GM23338 (cell line): Measurements from ENCODE around the gene ARMC8. TPM values are rescaled to one million over a fixed set of nuclear protein-coding genes. Genes with fewer than 3 reads are reported as not detected.

ENCODE experiments used
- ATAC-seq: fragments of 200-7000 bp; cut with Tn5 transposase; 3 replicates; pipeline ENCODE4 v1.9.1; 2020
- DNase-seq: peaks from one replicate; pipeline ENCODE4 v3.0.0-alpha.2; 2015; ENCODE audit warnings: low spot score
- H2AFZ ChIP-seq: fragments of 200-600 bp; sonication (generic); 2 replicates; pipeline ENCODE4 v1.8.0; 2016; ENCODE audit warnings: antibody characterized with exemption, mild to moderate bottlenecking, moderate library complexity
- H3F3A ChIP-seq: fragments of 200-600 bp; sonication (generic); replicated peaks from 2 replicates; pipeline ENCODE4 v1.8.0; 2017; ENCODE audit warnings: antibody characterized with exemption, mixed run types, low read depth
- H3K27ac ChIP-seq: fragments of 200-600 bp; sonication (generic); 2 replicates; pipeline ENCODE4 v1.6.1; 2016; ENCODE audit warnings: low read depth
- H3K27me3 ChIP-seq: fragments of 200-600 bp; sonication (generic); 2 replicates; pipeline ENCODE4 v1.8.0; 2016; ENCODE audit warnings: mild to moderate bottlenecking, mixed run types, moderate library complexity; ENCODE audit not compliant: insufficient read depth
- H3K36me3 ChIP-seq: fragments of 200-600 bp; sonication (generic); 2 replicates; pipeline ENCODE4 v1.8.0; 2016; ENCODE audit warnings: mild to moderate bottlenecking; ENCODE audit not compliant: insufficient read depth
- H3K4me1 ChIP-seq: fragments of 200-600 bp; sonication (generic); 2 replicates; pipeline ENCODE4 v1.8.0; 2016; ENCODE audit warnings: mild to moderate bottlenecking, moderate library complexity; ENCODE audit not compliant: insufficient read depth
- H3K4me2 ChIP-seq: fragments of 200-600 bp; sonication (generic); 2 replicates; pipeline ENCODE4 v1.7.1; 2017; ENCODE audit warnings: mixed run types
- H3K4me3 ChIP-seq: fragments of 200-600 bp; sonication (generic); 2 replicates; pipeline ENCODE4 v1.6.1; 2016; ENCODE audit warnings: mixed run types
- H3K79me2 ChIP-seq: fragments of 200-600 bp; sonication (generic); replicated peaks from 2 replicates; pipeline ENCODE4 v1.8.0; 2017; ENCODE audit warnings: mild to moderate bottlenecking; ENCODE audit not compliant: insufficient read depth
- H3K9me2 ChIP-seq: fragments of 200-600 bp; sonication (generic); 2 replicates; pipeline ENCODE4 v1.8.0; 2017; ENCODE audit not compliant: insufficient read depth
- H4K20me1 ChIP-seq: fragments of 200-600 bp; sonication (generic); replicated peaks from 2 replicates; pipeline ENCODE4 v1.8.0; 2017; ENCODE audit warnings: mild to moderate bottlenecking; ENCODE audit not compliant: insufficient read depth
- H3K27ac Mint-ChIP-seq: 2 replicates; pipeline ENCODE4 v1.8.0; 2020; ENCODE audit warnings: inconsistent platforms, mild to moderate bottlenecking, moderate library complexity, mixed read lengths
- H3K27me3 Mint-ChIP-seq: 3 replicates; pipeline ENCODE4 v1.8.0; 2022; ENCODE audit warnings: low read depth, mild to moderate bottlenecking, moderate library complexity, mixed read lengths, inconsistent platforms; ENCODE audit not compliant: insufficient read depth, poor library complexity
- H3K36me3 Mint-ChIP-seq: 3 replicates; pipeline ENCODE4 v1.8.0; 2021; ENCODE audit warnings: low read depth, mild to moderate bottlenecking, inconsistent platforms, moderate library complexity, mixed read lengths
- H3K4me1 Mint-ChIP-seq: 3 replicates; pipeline ENCODE4 v1.8.0; 2020; ENCODE audit warnings: mild to moderate bottlenecking, inconsistent platforms, mixed read lengths
- H3K4me3 Mint-ChIP-seq: 3 replicates; pipeline ENCODE4 v1.8.0; 2021; ENCODE audit warnings: moderate library complexity, mild to moderate bottlenecking, inconsistent platforms, mixed read lengths
- H3K9me3 Mint-ChIP-seq: 3 replicates; pipeline ENCODE4 v1.8.0; 2020; ENCODE audit warnings: moderate library complexity, mild to moderate bottlenecking, inconsistent platforms, mixed read lengths
- CREB1 ChIP-seq: fragments of 250-450 bp; sonication (Bioruptor Pico); IDR thresholded peaks from 2 replicates; pipeline ENCODE4 v1.5.0; 2020; ENCODE audit warnings: low read depth, mild to moderate bottlenecking, moderate library complexity
- EZH2 ChIP-seq: fragments of 200-600 bp; sonication (generic); IDR thresholded peaks from one replicate; pipeline ENCODE4 v1.8.0; 2017; ENCODE audit warnings: antibody characterized with exemption, mild to moderate bottlenecking, low read depth; ENCODE audit not compliant: unreplicated experiment
- EZH2phosphoT487 ChIP-seq: fragments of 200-600 bp; sonication (generic); IDR thresholded peaks from one replicate; pipeline ENCODE4 v1.8.1; 2018; ENCODE audit warnings: antibody characterized with exemption; ENCODE audit not compliant: unreplicated experiment
- JUNB ChIP-seq: IDR thresholded peaks from one replicate; pipeline ENCODE4 v1.6.1; 2016; ENCODE audit warnings: antibody characterized with exemption; ENCODE audit not compliant: unreplicated experiment
- NANOG ChIP-seq: IDR thresholded peaks from 2 replicates; pipeline ENCODE4 v1.6.1; 2016; ENCODE audit warnings: antibody characterized with exemption, borderline replicate concordance
- POLR2AphosphoS5 ChIP-seq: IDR thresholded peaks from 2 replicates; pipeline ENCODE4 v1.6.1; 2016; ENCODE audit warnings: antibody characterized with exemption, low read depth
- STAT1 ChIP-seq: IDR thresholded peaks from one replicate; pipeline ENCODE4 v1.6.1; 2016; ENCODE audit warnings: antibody characterized with exemption; ENCODE audit not compliant: unreplicated experiment
- ZNF114 ChIP-seq: fragments of 250-450 bp; sonication (Bioruptor Pico); IDR thresholded peaks from 2 replicates; pipeline ENCODE4 v1.5.0; 2020; ENCODE audit warnings: mild to moderate bottlenecking, moderate library complexity
- ZNF331 ChIP-seq: fragments of 250-450 bp; sonication (Bioruptor Pico); IDR thresholded peaks from 2 replicates; pipeline ENCODE4 v1.5.0; 2020; ENCODE audit warnings: low read depth, mild to moderate bottlenecking, moderate library complexity
- polyA plus RNA-seq: library from polyadenylated mRNA; unstranded; fragments of >200 nt; fragmentation: Nextera tagmentation; extraction: Ambion mirVana; gene quantifications from 2 replicates; pipeline ENCODE4 v1.2.1, GENCODE V29; 2016
- total RNA-seq: library from RNA; depleted of rRNA; stranded (reverse); fragments of >200 nt; shearing (Covaris generic); gene quantifications from 2 replicates; pipeline ENCODE4 v1.2.3, GENCODE V29; 2014
- TF ChIP-seq, protein P1 (sequence below), 2 experiments: fragments of 200-600 bp in 1 of 2; sonication (generic) in 1 of 2; conservative IDR thresholded peaks; 2 replicates each; pipeline versions ENCODE4 v1.5.1 to v1.6.1; 2016 to 2017; ENCODE audit warnings: antibody characterized with exemption in 2 of 2, low read depth in 2 of 2, mild to moderate bottlenecking in 2 of 2, moderate library complexity in 1 of 2
- TF ChIP-seq, protein P2 (sequence below): IDR thresholded peaks from 2 replicates; pipeline ENCODE4 v1.6.1; 2016; ENCODE audit warnings: antibody characterized with exemption
- TF ChIP-seq, protein P3 (sequence below): fragments of 250-450 bp; sonication (Bioruptor Pico); IDR thresholded peaks from 2 replicates; pipeline ENCODE4 v1.5.0; 2020; ENCODE audit warnings: mild to moderate bottlenecking, moderate library complexity
- TF ChIP-seq, protein P4 (sequence below): IDR thresholded peaks from one replicate; pipeline ENCODE4 v1.6.1; 2018; ENCODE audit warnings: antibody characterized with exemption; ENCODE audit not compliant: unreplicated experiment

The ARMC8 gene
- total and polyA plus RNA-seq, 2 experiments from 2014 or later: 36.8 to 61.4 TPM

DNA sequence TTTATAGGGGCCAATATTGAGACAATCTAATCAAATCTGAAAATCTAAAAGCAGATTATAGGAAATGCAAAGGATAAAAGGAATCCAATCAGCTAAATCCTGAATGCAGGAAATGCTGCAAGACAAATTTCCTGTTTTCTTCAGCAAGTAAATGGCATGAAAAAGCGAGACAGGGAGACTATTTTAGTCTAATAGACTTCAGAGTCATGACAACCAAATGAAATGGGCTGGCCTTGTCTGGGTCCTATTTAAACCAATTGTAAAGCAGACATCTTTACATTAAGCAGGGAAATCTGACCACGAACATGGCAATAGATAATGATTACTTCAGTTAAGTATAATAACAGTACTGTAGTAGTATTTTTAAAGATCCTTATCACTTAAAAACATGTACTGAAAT, 14.5 kb upstream of the ARMC8 start:
- Histone ChIP-seq H3K9me2 (no peaks in the 10 kb centered on the region), H3K4me3 (no peak overlapping the region), H4K20me1 (peaks cover 11% of the 10 kb centered on the region; the same call in 1 of the 2 replicates), H3K36me3 (peaks cover 29% of the 10 kb centered on the region), H3K79me2 (peaks cover 29% of the 10 kb centered on the region), H3K27me3 (no peaks in the 10 kb centered on the region), H2AFZ (no peak overlapping the region), H3K4me1 (peaks cover 6% of the 10 kb centered on the region; the same call in 1 of the 2 replicates), H3F3A (no peaks in the 10 kb centered on the region), H3K4me2 (no peak overlapping the region), H3K27ac (no peak overlapping the region)
- Mint-ChIP-seq H3K9me3 (no peaks in the 10 kb centered on the region), H3K36me3 (peaks cover 32% of the 10 kb centered on the region; the same call in 2 of the 3 replicates), H3K27me3 (peaks cover 1% of the 10 kb centered on the region), H3K4me3 (no peak overlapping the region), H3K4me1 (peaks cover 5% of the 10 kb centered on the region; the same call in 2 of the 3 replicates), H3K27ac (no peak overlapping the region)
- DNase-seq (no peak), ATAC-seq (no peak)
- TF ChIP-seq EZH2: no peak
- TF ChIP-seq STAT1: no peak
- TF ChIP-seq JUNB: no peak
- TF ChIP-seq, protein P1, sequence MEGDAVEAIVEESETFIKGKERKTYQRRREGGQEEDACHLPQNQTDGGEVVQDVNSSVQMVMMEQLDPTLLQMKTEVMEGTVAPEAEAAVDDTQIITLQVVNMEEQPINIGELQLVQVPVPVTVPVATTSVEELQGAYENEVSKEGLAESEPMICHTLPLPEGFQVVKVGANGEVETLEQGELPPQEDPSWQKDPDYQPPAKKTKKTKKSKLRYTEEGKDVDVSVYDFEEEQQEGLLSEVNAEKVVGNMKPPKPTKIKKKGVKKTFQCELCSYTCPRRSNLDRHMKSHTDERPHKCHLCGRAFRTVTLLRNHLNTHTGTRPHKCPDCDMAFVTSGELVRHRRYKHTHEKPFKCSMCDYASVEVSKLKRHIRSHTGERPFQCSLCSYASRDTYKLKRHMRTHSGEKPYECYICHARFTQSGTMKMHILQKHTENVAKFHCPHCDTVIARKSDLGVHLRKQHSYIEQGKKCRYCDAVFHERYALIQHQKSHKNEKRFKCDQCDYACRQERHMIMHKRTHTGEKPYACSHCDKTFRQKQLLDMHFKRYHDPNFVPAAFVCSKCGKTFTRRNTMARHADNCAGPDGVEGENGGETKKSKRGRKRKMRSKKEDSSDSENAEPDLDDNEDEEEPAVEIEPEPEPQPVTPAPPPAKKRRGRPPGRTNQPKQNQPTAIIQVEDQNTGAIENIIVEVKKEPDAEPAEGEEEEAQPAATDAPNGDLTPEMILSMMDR (conservative IDR thresholded peaks at IDR 0.05; ENCODE audit: low read depth in 2 of 2): no peak
- TF ChIP-seq, protein P2, sequence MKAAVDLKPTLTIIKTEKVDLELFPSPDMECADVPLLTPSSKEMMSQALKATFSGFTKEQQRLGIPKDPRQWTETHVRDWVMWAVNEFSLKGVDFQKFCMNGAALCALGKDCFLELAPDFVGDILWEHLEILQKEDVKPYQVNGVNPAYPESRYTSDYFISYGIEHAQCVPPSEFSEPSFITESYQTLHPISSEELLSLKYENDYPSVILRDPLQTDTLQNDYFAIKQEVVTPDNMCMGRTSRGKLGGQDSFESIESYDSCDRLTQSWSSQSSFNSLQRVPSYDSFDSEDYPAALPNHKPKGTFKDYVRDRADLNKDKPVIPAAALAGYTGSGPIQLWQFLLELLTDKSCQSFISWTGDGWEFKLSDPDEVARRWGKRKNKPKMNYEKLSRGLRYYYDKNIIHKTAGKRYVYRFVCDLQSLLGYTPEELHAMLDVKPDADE: no peak
- no peak for TF ChIP-seq EZH2phosphoT487
- TF ChIP-seq, protein P3, sequence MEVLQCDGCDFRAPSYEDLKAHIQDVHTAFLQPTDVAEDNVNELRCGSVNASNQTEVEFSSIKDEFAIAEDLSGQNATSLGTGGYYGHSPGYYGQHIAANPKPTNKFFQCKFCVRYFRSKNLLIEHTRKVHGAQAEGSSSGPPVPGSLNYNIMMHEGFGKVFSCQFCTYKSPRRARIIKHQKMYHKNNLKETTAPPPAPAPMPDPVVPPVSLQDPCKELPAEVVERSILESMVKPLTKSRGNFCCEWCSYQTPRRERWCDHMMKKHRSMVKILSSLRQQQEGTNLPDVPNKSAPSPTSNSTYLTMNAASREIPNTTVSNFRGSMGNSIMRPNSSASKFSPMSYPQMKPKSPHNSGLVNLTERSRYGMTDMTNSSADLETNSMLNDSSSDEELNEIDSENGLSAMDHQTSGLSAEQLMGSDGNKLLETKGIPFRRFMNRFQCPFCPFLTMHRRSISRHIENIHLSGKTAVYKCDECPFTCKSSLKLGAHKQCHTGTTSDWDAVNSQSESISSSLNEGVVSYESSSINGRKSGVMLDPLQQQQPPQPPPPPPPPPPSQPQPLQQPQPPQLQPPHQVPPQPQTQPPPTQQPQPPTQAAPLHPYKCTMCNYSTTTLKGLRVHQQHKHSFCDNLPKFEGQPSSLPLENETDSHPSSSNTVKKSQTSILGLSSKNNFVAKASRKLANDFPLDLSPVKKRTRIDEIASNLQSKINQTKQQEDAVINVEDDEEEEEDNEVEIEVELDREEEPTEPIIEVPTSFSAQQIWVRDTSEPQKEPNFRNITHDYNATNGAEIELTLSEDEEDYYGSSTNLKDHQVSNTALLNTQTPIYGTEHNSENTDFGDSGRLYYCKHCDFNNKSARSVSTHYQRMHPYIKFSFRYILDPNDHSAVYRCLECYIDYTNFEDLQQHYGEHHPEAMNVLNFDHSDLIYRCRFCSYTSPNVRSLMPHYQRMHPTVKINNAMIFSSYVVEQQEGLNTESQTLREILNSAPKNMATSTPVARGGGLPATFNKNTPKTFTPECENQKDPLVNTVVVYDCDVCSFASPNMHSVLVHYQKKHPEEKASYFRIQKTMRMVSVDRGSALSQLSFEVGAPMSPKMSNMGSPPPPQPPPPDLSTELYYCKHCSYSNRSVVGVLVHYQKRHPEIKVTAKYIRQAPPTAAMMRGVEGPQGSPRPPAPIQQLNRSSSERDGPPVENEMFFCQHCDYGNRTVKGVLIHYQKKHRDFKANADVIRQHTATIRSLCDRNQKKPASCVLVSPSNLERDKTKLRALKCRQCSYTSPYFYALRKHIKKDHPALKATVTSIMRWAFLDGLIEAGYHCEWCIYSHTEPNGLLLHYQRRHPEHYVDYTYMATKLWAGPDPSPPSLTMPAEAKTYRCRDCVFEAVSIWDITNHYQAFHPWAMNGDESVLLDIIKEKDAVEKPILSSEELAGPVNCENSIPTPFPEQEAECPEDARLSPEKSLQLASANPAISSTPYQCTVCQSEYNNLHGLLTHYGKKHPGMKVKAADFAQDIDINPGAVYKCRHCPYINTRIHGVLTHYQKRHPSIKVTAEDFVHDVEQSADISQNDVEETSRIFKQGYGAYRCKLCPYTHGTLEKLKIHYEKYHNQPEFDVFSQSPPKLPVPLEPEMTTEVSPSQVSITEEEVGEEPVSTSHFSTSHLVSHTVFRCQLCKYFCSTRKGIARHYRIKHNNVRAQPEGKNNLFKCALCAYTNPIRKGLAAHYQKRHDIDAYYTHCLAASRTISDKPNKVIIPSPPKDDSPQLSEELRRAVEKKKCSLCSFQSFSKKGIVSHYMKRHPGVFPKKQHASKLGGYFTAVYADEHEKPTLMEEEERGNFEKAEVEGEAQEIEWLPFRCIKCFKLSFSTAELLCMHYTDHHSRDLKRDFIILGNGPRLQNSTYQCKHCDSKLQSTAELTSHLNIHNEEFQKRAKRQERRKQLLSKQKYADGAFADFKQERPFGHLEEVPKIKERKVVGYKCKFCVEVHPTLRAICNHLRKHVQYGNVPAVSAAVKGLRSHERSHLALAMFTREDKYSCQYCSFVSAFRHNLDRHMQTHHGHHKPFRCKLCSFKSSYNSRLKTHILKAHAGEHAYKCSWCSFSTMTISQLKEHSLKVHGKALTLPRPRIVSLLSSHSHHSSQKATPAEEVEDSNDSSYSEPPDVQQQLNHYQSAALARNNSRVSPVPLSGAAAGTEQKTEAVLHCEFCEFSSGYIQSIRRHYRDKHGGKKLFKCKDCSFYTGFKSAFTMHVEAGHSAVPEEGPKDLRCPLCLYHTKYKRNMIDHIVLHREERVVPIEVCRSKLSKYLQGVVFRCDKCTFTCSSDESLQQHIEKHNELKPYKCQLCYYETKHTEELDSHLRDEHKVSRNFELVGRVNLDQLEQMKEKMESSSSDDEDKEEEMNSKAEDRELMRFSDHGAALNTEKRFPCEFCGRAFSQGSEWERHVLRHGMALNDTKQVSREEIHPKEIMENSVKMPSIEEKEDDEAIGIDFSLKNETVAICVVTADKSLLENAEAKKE (CRISPR knock-in tag): no peak
- no peak for TF ChIP-seq NANOG
- no peak for TF ChIP-seq ZNF331 (CRISPR knock-in tag)
- TF ChIP-seq ZNF114 (CRISPR knock-in tag): no peak
- no peak for TF ChIP-seq POLR2AphosphoS5
- no peak for TF ChIP-seq CREB1
- TF ChIP-seq, protein P4, sequence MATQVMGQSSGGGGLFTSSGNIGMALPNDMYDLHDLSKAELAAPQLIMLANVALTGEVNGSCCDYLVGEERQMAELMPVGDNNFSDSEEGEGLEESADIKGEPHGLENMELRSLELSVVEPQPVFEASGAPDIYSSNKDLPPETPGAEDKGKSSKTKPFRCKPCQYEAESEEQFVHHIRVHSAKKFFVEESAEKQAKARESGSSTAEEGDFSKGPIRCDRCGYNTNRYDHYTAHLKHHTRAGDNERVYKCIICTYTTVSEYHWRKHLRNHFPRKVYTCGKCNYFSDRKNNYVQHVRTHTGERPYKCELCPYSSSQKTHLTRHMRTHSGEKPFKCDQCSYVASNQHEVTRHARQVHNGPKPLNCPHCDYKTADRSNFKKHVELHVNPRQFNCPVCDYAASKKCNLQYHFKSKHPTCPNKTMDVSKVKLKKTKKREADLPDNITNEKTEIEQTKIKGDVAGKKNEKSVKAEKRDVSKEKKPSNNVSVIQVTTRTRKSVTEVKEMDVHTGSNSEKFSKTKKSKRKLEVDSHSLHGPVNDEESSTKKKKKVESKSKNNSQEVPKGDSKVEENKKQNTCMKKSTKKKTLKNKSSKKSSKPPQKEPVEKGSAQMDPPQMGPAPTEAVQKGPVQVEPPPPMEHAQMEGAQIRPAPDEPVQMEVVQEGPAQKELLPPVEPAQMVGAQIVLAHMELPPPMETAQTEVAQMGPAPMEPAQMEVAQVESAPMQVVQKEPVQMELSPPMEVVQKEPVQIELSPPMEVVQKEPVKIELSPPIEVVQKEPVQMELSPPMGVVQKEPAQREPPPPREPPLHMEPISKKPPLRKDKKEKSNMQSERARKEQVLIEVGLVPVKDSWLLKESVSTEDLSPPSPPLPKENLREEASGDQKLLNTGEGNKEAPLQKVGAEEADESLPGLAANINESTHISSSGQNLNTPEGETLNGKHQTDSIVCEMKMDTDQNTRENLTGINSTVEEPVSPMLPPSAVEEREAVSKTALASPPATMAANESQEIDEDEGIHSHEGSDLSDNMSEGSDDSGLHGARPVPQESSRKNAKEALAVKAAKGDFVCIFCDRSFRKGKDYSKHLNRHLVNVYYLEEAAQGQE: no peak
